HT-29 (cell line): ENCODE results near the gene ALDH7A1. TPM values are rescaled to one million over a fixed set of nuclear protein-coding genes. Genes with fewer than 3 reads are reported as not detected.

Experiments
- small RNA-seq: library from RNA; depleted of rRNA; stranded (forward); fragments of <200 nt; gene quantifications from one replicate; pipeline ENCODE3, GENCODE V24; 2014
- total RNA-seq: library from RNA; depleted of rRNA; stranded (reverse); fragments of >200 nt; shearing (Covaris generic); gene quantifications from 2 replicates; pipeline ENCODE4 v1.2.3, GENCODE V29; 2014; rRNA removed

The ALDH7A1 gene
- total RNA-seq, 1 experiment from 2014 or later, result 15.2 TPM

Small RNAs within 50 kb of the gene (small RNA-seq; reads per million reads assigned to genes)
- gene RNU6-290P, result not detected

Other genes with a start within 250 kb of the ALDH7A1 start
- 4.0 and 5.7 TPM in 2 replicates for gene GRAMD2B, start 171.8 kb downstream of the ALDH7A1 start, total RNA-seq
- gene PHAX, start 5.7 kb upstream of the ALDH7A1 start, total RNA-seq, result 14.8 and 20.3 TPM in 2 replicates
- 197 and 222 TPM in 2 replicates for gene LMNB1, start 181.9 kb upstream of the ALDH7A1 start, total RNA-seq